ENCODE measurements around the gene PSME4.
"Not testable (repeated sequence)": the region's sequence is repeated elsewhere in the genome, so short reads cannot be mapped to it uniquely, and the experiment has no call there.

The PSME4 gene

GRCh38 chr2:53964987-53965687 lies 5.7 kb downstream of the PSME4 start:
- no peak for DNase-seq

- DNase-seq: no peak
Measured at GRCh38 chr2:53964257-53964952, 6.4 kb downstream of the PSME4 start.

- DNase-seq: not testable (repeated sequence)
Measured at GRCh38 chr2:53961478-53962216, 9.1 kb downstream of the PSME4 start.

- no peak for DNase-seq
Measured at GRCh38 chr2:53960476-53960875, 10.3 kb downstream of the PSME4 start.

GRCh38 chr2:53958443-53958842 lies 12.3 kb downstream of the PSME4 start:
- no peak for DNase-seq

GRCh38 chr2:53952519-53952918 lies 18.3 kb downstream of the PSME4 start:
- DNase-seq: no peak

GRCh38 chr2:53949457-53949856 lies 21.3 kb downstream of the PSME4 start:
- DNase-seq: no peak

GRCh38 chr2:53945538-53945937 lies 25.3 kb downstream of the PSME4 start:
- no peak for DNase-seq

GRCh38 chr2:53944542-53944941 lies 26.3 kb downstream of the PSME4 start:
- no peak for DNase-seq

- DNase-seq: no peak
Measured at GRCh38 chr2:53942280-53942679, 28.5 kb downstream of the PSME4 start.

- DNase-seq: no peak
Measured at GRCh38 chr2:53941749-53942148, 29.0 kb downstream of the PSME4 start.

- DNase-seq: no peak
Measured at GRCh38 chr2:53939656-53940055, 31.1 kb downstream of the PSME4 start.

GRCh38 chr2:53938904-53939303 lies 31.9 kb downstream of the PSME4 start:
- DNase-seq: no peak

GRCh38 chr2:53933329-53933728 lies 37.5 kb downstream of the PSME4 start:
- no peak for DNase-seq

GRCh38 chr2:53926321-53926720 lies 44.5 kb downstream of the PSME4 start:
- not testable (repeated sequence) for DNase-seq

- no peak for DNase-seq
Measured at GRCh38 chr2:53913721-53914120, 57.1 kb downstream of the PSME4 start.

GRCh38 chr2:53911434-53912189 lies 59.2 kb downstream of the PSME4 start:
- no peak for DNase-seq

GRCh38 chr2:53907582-53907981 lies 63.2 kb downstream of the PSME4 start:
- DNase-seq: no peak

GRCh38 chr2:53905396-53905795 lies 65.4 kb downstream of the PSME4 start:
- DNase-seq: no peak

GRCh38 chr2:53903011-53903410 lies 67.8 kb downstream of the PSME4 start:
- DNase-seq: no peak

- DNase-seq: no peak
Measured at GRCh38 chr2:53901192-53901591, 69.6 kb downstream of the PSME4 start.

- DNase-seq: no peak
Measured at GRCh38 chr2:53896864-53897263, 73.9 kb downstream of the PSME4 start.
